OCI-M2 (cell line): ENCODE measurements around the gene MAPK6.
"Not testable (repeated sequence)": the region's sequence is repeated elsewhere in the genome, so short reads cannot be mapped to it uniquely, and the experiment has no call there.

ENCODE experiments used
- DNase-seq: peaks from one replicate; lab custom pipeline; 2025; ENCODE audit not compliant: unreplicated experiment; lab: John Stamatoyannopoulos, UW

The MAPK6 gene

DNA sequence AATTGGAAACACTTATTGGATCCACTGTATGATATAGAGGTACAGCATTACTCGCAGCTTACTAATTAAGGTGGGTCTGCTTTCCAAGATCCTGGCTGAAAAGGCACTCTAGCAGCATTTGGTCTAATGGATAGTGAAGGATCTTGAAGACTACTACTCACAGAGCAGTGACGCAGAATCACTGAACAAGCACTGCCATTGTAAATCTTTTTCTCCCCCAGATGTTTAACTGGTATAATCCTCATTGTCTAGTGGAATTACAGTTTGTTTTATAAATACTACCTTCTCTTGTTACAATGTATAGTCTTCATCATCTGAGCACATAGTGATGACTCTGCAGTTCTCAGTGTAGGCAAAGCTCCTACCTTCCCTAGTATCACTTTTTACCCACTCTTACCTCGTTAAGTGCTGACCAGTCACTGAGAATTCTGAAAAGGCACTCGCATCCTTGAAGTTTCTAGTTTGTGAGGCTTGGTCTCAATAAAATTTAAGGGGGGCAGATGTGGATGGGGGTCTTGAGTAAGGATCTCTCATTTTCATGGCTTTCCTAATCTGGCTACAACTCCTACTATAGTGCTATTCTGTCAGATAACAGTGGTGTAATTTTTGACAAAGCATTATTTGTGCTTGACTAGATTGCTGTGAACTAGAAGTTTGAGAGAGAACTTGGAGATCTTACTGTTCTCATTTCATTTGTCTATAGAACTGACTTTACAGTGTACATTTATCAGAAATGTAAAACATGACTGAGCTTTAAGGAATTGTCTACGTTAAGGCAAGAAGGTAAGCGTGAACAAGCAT lies 23.2 kb downstream of the MAPK6 start:
- no peak for DNase-seq

DNA sequence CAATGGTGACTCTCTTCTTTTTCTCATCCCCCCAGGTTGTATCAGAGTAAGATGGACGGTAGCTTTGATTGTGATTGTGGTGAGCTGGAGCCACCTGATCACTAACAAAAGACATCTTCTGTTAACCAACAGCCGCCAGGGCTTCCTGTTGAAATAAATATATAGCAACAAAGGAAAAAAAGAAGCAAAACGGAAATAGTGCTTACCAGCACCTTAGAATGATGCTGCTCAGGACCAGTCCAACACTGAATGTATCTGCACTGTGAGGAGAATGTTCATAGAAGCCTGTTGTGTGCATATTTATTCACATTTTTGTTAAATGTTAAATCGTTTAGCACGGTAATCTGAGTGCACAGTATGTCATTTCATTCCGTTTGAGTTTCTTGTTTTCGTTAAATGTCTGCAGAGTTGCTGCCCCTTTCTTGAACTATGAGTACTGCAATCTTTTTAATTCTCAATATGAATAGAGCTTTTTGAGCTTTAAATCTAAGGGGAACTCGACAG lies 26.8 kb downstream of the MAPK6 start:
- DNase-seq, result not testable (repeated sequence)

DNA sequence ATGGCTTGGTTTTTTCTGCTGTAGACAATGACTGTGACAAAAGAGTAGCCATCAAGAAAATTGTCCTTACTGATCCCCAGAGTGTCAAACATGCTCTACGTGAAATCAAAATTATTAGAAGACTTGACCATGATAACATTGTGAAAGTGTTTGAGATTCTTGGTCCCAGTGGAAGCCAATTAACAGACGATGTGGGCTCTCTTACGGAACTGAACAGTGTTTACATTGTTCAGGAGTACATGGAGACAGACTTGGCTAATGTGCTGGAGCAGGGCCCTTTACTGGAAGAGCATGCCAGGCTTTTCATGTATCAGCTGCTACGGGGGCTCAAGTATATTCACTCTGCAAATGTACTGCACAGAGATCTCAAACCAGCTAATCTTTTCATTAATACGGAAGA lies 27.5 kb downstream of the MAPK6 start:
- DNase-seq, result not testable (repeated sequence)

DNA sequence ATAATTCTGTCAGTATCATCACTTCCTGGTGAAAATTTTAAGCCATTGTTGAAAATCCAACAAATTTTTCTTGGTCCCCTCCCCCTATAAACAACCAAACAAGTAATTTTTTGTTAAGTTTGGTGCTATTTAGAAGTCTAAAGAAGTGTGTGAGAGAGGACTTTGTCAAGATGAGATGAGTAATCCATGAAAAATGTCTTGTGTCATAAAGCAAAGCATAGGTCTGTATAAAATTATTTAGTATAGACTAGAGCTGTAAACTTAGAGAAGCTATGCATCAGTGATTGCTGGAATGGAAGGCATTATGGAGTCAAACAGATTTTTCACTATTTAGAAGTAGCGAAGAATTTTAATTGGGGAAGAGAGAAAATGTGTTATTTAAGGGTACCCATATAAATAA lies 31.4 kb downstream of the MAPK6 start:
- no peak for DNase-seq

DNA sequence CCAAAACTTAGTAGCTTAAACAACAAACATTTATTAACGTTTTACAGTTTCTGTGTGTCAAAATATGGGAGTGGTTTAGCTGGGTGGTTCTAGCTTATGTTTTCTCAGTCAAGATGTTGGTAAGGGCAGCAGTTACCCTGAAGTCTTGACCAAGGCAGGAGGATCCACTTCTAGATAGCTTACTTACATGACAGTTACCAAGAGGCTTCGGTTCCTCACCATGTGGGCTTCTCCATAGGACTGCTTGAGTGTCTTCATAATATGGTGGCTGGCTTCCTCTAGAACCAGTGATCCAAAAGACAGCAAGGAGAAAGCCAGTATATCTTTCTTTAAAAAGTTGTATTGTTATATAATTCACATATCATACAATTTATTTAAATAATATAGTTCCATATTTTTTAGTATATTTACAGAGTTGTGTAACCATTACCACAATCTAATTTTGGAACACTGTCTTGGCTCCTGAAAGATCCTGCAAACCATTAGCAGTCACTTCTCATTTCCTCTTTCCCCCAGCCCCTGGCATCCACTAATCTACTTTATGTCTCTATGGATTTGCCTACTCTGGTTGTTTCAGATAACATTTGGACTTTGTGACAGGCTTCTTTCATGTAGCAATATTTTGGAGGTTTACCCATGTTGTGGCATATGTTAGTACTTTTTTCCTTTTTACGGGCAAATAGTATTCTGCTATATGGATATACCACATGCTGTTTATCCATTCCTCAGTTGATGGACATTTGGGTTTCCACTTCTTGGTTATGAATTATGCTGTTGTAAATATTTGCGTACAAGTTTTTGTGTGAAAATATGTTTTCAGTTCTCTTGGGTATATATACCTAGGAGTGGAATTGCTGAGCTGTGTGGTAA lies 33.3 kb downstream of the MAPK6 start:
- no peak for DNase-seq

DNA sequence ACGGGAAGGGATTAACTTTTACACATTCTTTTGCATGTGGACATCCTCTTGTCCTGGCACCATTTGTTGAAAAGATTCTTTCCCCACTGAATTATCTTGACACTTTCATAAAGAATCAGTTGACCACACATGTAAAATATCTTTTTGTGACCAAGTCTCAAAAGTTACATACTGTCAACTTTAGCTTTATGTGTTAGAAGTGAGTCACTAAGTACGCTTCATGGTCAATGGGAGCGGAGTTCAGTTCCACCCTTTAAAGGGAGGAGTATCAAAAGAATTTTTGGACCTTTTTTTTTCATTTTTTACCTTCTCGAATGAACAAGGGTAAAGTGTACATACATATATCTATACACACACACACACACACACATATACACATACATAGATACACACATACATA lies 35.4 kb downstream of the MAPK6 start:
- no peak for DNase-seq

DNA sequence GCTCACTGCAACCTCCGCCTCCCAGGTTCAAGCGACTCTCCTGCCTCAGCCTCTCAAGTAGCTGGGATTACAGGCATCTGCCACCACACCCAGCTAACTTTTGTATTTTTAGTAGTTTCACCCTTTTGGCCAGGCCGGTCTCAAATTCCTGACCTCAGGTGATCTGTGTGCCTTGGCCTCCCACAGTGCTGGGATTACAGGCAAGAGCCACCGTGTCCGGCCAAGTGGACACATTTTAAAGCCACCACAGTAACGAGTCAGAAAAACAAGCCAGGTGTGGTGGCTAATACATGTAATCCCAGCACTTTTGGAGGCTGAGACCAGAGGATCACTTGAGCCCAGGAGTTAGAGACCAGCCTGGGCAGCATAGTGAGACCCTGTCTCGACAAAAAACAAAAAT lies 35.8 kb downstream of the MAPK6 start:
- DNase-seq, result not testable (repeated sequence)

DNA sequence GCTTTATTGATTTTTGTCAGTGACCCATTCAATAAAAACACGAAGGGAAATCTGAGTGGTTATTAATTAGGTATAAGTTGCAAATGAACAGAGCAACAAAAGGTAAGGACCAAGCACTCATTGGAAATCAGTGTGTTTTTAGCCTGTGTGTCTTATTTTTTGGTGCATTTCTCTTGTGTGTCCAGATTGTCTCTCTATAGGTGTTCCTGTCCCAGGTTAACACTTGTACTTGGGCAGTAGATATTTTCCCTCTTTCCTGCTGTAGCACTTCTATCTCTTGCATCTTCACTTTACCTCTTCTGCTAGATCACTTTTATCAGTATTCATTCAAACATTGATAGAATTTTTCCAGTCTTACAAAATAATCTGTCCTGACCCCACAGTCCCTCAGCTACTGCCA lies 37.0 kb downstream of the MAPK6 start:
- DNase-seq, result no peak

DNA sequence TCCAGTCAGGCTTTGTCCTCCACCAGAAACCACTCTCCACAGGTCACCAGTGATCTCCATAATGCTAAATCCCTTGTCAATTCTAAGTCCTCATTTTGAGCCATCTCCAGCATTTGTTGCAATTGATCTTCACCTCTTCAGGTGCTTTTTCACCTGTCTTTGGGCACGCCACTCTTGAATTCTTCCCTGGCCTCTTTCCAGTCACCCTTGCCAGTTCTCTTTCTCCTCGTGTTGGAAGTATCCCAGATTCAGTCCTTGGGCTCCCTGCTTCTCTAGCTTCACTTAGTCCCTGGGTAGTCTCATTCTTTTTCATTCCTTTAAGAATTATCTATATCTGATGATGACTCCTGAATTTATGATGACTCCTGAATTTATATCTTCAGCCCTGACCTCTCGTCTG lies 37.5 kb downstream of the MAPK6 start:
- DNase-seq, result no peak

DNA sequence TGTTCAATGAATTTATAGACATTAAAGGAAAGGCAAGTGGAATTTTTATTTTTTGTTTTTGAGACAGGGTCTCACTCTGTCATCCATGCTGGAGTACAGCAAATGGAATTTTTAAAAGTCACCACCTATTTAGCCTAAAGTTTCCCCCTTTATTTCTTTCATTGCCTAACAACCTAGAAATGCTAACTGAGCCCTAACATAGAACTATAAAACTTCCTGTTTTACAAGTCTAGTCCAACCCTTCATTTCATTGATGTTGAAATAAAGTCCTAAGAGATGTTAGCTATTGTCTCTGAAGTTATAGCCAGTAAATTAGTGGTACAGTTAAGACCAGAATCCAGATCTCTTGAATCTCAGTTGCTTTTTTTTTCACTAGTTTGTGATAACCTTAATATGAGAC lies 39.0 kb downstream of the MAPK6 start:
- DNase-seq, result no peak

DNA sequence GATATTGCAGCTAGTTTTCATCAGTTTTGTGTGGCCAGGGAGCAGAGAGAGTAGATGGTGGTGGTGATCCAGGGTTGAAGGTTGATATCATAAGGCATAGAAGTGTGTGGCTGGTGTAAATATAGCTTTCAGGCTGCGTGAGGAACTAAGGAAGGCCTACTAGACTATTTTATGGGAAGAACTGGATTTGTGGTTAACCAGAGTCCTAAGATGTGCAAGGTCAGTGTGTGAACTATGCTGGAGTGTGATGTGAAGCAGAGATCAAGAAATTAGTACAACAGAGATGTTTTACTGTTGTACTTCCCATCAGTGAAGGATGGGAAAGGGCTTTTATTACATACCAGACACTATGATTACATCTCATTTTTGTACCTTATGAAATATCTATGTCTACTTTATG lies 41.5 kb downstream of the MAPK6 start:
- no peak for DNase-seq

DNA sequence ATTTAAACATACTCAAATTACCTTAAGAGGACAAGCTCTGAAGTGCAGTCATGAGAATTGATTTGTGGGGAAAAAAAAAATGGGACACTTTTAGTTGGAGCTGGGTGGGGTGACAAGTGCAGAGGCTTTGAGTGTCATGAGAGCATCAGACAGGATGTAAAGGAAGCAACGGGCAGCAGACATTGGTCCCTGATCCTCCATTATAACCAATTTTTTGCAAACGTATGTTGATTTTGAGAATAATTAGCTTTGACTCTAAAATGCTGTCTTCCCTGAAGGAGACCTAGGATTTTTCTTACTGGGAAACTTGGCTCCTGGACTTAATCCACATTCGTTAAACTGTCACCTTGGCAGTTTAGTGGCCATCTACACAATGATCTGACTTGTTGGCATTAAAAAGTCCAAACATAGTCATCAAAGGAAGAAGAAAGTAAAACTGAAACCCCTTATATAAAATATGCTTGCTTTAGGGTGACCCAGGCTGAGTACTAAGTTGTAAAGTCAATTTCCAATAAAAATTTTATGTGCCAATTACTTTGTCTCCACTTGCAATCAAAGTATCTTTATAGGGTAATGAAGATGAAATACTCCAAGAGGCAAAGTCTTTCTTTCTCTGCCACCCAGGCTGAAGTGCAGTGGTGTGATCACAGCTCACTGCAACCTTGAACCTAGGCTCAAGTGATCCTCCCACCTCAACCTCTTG lies 48.0 kb downstream of the MAPK6 start:
- DNase-seq, result no peak

DNA sequence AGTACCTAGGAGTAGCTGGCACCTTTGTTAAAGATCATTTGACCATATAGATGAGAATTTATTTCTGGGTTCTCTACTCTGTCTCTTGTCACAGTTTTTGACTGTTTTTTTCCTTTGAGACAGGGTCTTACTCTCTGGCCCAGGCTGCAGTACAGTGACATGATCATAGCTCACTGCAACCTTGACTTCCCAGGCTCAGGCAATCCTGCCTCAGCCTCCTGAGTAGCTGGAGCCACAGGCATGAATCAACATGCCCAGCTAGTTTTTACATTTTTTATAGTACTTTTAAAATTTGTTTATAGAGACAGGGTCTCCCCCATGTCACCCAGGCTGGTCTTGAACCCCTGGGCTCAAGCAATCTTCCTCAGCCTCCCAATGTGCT lies 48.5 kb downstream of the MAPK6 start:
- DNase-seq, result no peak

DNA sequence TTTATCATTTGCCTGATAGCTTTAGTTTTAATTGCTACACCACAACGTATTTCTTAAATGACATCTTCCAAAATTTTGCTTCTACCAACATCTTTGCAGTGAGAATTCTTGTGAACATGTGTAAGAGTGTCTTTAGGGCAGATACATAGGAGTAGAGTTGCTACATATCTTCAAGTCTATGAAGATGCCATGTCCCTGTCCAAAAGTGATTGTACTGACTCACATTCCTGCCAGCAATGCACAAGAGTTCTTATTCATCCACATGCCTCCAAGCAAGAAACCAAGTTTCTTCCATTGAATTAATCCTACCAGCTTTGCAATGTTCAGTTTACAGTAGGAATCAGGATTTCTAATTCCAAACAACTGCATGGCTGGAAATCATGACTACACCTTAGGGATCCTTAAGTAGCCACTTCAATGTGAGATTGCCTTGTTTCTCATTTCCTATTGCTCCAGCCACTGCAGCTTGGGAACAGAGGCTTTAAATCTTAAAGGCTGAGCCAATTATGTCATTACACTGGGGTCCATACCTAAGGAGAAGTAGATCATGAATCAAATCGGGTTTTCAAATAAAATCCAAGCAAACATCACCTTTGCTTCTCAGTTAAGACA lies 49.1 kb downstream of the MAPK6 start:
- no peak for DNase-seq

DNA sequence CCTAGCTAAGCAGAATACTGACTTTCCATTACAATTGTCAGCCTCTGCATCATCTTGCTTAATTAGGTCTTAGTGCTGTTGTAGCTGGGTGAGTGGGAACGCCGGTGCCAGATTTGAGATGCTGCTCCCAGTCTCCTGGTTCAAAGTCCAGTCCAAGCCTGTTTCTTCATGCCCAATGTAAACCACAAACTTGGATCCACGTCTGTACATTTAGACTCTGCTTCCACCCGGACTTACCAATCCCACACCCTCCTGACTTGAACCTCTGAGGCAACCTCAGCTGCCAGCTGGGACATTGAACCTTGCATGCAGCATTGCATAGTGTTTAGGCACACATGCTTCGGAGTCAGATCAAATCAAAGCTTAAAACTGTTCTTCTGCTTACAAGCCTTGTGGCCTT lies 50.5 kb downstream of the MAPK6 start:
- no peak for DNase-seq

DNA sequence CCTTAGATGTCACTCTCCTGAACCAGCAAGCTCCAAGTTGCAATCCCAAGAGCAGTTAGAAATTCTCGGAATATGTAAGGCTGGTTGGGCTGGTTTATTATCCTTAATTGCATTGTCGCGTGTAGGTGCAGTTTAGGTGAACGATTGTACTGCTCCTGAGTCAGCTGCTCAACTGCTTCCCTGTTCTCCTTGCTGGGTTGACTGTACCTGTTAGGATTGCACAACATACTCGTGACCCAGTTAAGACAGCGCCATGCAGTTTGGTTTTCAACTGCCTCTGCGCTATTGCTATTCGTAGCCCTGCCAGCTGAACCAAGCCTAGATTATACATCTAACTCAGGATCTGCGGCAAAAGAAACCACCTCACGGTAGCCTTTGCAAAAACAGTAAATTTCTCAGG lies 52.6 kb downstream of the MAPK6 start:
- DNase-seq, result no peak

DNA sequence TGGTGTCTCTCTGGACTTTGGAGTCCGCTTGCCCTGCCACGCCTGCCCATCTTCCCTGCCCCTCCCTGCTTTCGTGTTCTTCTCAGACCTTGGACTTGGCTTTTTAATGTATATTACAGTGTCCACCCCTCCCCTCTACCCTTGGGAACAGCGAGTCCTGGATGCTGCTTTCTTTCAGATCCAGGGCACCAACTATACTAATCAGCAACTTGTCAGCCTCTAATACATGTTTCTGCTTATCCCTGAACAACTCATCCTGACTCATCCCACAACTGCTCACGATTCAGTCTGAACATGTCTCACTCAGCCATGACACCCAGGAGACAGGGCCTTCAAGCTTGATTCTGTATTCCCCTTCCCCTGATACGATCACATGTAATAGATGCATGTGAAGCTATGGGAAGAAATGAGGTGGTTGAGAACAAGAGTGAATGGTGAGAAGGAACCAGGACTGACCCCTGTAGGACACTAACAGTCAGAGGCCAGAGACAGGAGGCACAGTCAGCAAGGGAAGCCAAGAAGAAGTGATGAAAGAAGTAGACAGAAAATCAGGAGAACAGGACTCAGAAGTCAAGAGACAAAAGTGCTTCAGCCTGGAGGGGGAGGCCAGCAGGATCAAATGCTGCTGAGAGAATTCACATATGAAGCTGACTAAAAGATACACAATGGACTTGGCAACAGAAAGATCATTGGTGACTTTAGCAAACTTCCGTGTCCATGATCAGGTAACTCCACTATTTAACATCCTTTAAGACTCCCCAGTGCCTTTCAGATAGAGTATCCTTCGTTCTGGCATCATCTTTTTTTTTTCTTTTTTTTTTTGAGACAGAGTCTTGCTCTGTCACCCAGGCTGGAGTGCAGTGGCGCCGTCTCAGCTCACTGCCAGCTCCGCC lies 58.1 kb downstream of the MAPK6 start:
- no peak for DNase-seq

DNA sequence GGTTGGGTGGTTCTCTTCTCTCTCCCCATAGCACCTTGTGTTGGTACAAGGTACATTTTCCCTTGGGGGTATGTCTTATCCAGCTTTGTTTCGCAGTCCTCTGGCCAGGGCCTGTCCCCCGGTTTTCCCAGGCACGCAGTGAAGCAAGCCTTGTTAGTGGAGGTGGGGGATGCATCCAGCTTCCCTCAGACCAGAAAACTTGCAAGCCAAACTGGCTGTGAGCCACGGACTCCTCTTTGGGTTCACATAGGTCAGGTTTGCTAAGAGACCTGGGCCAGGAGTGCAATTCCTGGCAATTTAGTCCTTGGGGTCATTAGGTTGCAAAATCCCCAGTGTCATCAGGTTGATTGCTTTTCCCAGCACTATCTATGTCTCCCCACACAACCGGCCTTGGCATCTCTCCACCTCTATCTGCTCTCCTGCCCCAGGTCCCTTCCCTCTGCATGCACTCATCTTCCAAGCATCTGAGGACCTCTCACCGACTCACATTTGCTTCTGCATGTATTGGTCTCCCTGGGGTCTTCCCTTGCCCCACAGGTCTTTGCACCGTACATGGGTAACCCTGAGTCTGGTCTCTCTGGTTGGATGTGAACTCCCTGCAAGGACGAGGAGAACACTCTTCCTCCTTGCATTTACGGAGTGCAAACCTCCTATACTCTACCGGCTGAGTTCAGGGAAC lies 59.3 kb downstream of the MAPK6 start:
- no peak for DNase-seq

DNA sequence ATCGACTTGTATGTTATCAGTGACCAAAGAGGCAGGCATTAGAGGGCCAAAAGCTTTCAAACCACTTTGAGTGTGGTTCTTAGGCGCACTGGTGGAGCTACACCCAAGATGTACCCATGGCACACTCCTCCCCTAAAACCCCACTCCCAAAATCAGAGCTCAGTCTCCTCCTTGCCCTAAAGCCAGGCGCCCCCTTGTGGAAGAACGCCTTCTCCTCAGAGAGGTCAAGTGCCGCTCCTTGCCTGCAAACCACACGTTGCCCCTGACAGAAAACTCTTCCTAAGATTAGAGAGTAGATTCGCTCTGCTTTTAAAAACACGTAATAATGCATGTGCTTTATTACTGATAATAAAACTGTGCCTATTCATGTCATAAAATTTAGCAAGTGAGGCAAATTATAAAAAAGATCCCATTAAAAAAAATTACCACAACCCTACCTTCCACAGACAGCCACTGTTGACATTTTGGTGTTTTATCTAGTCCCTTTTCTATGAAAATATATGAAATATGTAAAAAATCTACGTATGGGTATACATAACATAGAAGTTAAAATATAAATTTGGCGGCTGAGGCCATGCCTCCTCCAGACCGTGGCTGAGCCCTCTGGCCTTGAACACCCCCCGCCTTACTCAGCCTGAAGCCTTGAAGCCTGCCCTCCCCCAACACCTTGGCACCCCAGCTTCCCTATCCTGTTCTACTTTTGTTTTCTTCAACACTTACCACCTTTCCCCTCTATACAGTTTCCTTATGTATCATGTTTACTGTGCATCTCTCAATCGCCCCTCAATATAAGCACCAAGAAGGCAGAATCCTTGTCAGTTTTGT lies 60.1 kb downstream of the MAPK6 start:
- DNase-seq, result no peak
